Naive thymus-derived CD4-positive, alpha-beta T cell (primary cell): ENCODE data around the gene SERTM1. TPM values are rescaled to one million over a fixed set of nuclear protein-coding genes. Genes with fewer than 3 reads are reported as not detected.

Experiments used
- ATAC-seq: fragments of 150-1000 bp; cut with Tn5 transposase; 2 replicates; pipeline ENCODE4 v1.10.0; 2021; ENCODE audit warnings: mild to moderate bottlenecking, moderate library complexity
- CTCF ChIA-PET: fragments of 350-600 bp; sonication (Branson Sonifier 250); formaldehyde crosslinking; loops from one replicate; lab custom pipeline; 2021; ENCODE audit warnings: antibody characterized with exemption; lab: Charles Lee
- POLR2A ChIA-PET: fragments of 350-600 bp; sonication (Branson Sonifier 250); formaldehyde crosslinking; loops from one replicate; lab custom pipeline; 2021; ENCODE audit warnings: antibody characterized with exemption, inconsistent platforms; lab: Charles Lee
- DNase-seq, 9 donors: peaks; one replicate each; pipeline versions ENCODE4 v3.0.0 to v3.0.0-alpha.2; 2020 to 2022; ENCODE audit warnings: mixed read lengths in 1 of 9
- H3K27ac ChIP-seq: one replicate; pipeline ENCODE4 v1.7.0; 2013; ENCODE audit warnings: mild to moderate bottlenecking, low read depth, low read length, moderate library complexity
- H3K27me3 ChIP-seq, 2 donors: one replicate each; pipeline ENCODE4 v1.7.0; 2013; ENCODE audit warnings: low read length in 2 of 2, mild to moderate bottlenecking in 2 of 2, moderate library complexity in 2 of 2; ENCODE audit not compliant: control insufficient read depth in 2 of 2, insufficient read depth in 2 of 2
- H3K36me3 ChIP-seq, 3 experiments: 1 replicate in 2 of 3; 2 replicates in 1 of 3; pipeline ENCODE4 v1.7.0; 2013; ENCODE audit warnings: low read length in 3 of 3, mild to moderate bottlenecking in 3 of 3, moderate library complexity in 1 of 3; ENCODE audit not compliant: insufficient read depth in 3 of 3, control insufficient read depth in 2 of 3
- H3K4me1 ChIP-seq, 2 donors: one replicate each; pipeline ENCODE4 v1.7.0; 2013; ENCODE audit warnings: low read length in 2 of 2, mild to moderate bottlenecking in 2 of 2, moderate library complexity in 1 of 2; ENCODE audit not compliant: control insufficient read depth in 2 of 2, insufficient read depth in 2 of 2
- H3K4me3 ChIP-seq: 2 replicates; pipeline ENCODE4 v1.7.0; 2013; ENCODE audit warnings: mild to moderate bottlenecking, low read length
- H3K9me3 ChIP-seq, 3 experiments: 1 replicate in 2 of 3; 2 replicates in 1 of 3; pipeline ENCODE4 v1.7.0; 2013; ENCODE audit warnings: low read length in 3 of 3; ENCODE audit not compliant: control insufficient read depth in 2 of 3
- H3K27ac Mint-ChIP-seq, 9 donors: one replicate each; pipeline ENCODE4 v1.8.0; 2020 to 2022; ENCODE audit warnings: mixed read lengths in 9 of 9, mild to moderate bottlenecking in 8 of 9, moderate library complexity in 5 of 9, inconsistent platforms in 2 of 9
- H3K27me3 Mint-ChIP-seq, 5 donors: one replicate each; pipeline ENCODE4 v1.8.0; 2021 to 2022; ENCODE audit warnings: mixed read lengths in 5 of 5, mild to moderate bottlenecking in 1 of 5
- H3K36me3 Mint-ChIP-seq, 5 donors: one replicate each; pipeline ENCODE4 v1.8.0; 2020 to 2022; ENCODE audit warnings: mixed read lengths in 5 of 5, mild to moderate bottlenecking in 3 of 5, inconsistent platforms in 1 of 5
- H3K4me1 Mint-ChIP-seq, 7 donors: one replicate each; pipeline ENCODE4 v1.8.0; 2020 to 2022; ENCODE audit warnings: mixed read lengths in 7 of 7, mild to moderate bottlenecking in 3 of 7, inconsistent platforms in 1 of 7
- H3K4me3 Mint-ChIP-seq, 10 donors: one replicate each; pipeline ENCODE4 v1.8.0; 2020 to 2022; ENCODE audit warnings: mild to moderate bottlenecking in 10 of 10, mixed read lengths in 10 of 10, moderate library complexity in 6 of 10, inconsistent platforms in 2 of 10
- H3K9me3 Mint-ChIP-seq, 11 donors: one replicate each; pipeline ENCODE4 v1.8.0; 2020 to 2022; ENCODE audit warnings: mixed read lengths in 11 of 11, mild to moderate bottlenecking in 4 of 11, inconsistent platforms in 1 of 11, moderate library complexity in 1 of 11
- intact Hi-C, 2 donors: fragments of 100-400 bp; cut with micrococcal nuclease; formaldehyde crosslinking; loops; one replicate each; pipeline ENCODE4 v1.15.1; 2023
- polyA plus RNA-seq, 2 donors: library from polyadenylated mRNA; unstranded; fragments of 300-500 nt; fragmentation: Illumina TruSeq; gene quantifications; one replicate each; pipeline ENCODE4 v1.2.3, GENCODE V29; 2021
- total RNA-seq, 6 experiments: library from RNA in 5 of 6; stranded (reverse) in 5 of 6; gene quantifications; 1 replicate in 5 of 6; 2 replicates in 1 of 6; pipeline ENCODE4 v1.2.3 and lab custom pipeline; 2021 to 2026

Gene SERTM1
- total and polyA plus RNA-seq, 7 experiments from 2014 or later: not detected

DNA sequence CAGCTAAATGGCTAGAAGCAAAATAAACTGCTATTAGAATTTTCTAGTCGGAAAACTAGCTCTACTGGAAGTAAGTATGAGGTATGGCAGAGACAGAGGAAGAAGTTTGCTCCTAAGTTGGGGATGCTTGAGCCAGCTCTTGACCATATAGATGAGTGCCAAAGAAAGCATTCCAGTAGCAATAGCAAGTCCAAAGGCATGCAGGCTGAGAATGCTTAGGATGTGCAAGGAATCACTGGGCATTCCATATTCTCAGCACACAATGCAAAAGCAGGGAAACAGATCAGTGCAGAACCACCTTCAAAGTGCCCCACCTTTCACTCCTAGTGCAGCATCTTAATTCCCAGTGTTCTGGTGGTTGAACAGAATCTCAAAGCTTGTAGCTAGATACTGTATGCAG lies 32.9 kb downstream of the SERTM1 start:
- ChIA-PET CTCF (no interaction called here), POLR2A (no interaction called here)
- ATAC-seq (no peak), DNase-seq (no peak)
- no peak overlapping the region for H3K4me3 ChIP-seq
- H3K4me1 Mint-ChIP-seq: no peaks in the 10 kb centered on the region
- peaks cover 0 to 3% (median 0%) of the 10 kb centered on the region in 11 donors for H3K9me3 Mint-ChIP-seq
- H3K27ac ChIP-seq: no peak overlapping the region
- H3K4me1 ChIP-seq: no peaks in the 10 kb centered on the region
- H3K27me3 ChIP-seq: no peaks in the 10 kb centered on the region
- no peaks in the 10 kb centered on the region for H3K9me3 ChIP-seq
- H3K27ac Mint-ChIP-seq: no peak overlapping the region
- peaks cover 0 to 18% (median 8%) of the 10 kb centered on the region in 5 donors for H3K27me3 Mint-ChIP-seq
- peaks cover 0 to under 1% (median 0%) of the 10 kb centered on the region in 5 donors for H3K36me3 Mint-ChIP-seq
- intact Hi-C loops: no loop called here
- H3K36me3 ChIP-seq: no peaks in the 10 kb centered on the region
- no peak overlapping the region for H3K4me3 Mint-ChIP-seq

DNA sequence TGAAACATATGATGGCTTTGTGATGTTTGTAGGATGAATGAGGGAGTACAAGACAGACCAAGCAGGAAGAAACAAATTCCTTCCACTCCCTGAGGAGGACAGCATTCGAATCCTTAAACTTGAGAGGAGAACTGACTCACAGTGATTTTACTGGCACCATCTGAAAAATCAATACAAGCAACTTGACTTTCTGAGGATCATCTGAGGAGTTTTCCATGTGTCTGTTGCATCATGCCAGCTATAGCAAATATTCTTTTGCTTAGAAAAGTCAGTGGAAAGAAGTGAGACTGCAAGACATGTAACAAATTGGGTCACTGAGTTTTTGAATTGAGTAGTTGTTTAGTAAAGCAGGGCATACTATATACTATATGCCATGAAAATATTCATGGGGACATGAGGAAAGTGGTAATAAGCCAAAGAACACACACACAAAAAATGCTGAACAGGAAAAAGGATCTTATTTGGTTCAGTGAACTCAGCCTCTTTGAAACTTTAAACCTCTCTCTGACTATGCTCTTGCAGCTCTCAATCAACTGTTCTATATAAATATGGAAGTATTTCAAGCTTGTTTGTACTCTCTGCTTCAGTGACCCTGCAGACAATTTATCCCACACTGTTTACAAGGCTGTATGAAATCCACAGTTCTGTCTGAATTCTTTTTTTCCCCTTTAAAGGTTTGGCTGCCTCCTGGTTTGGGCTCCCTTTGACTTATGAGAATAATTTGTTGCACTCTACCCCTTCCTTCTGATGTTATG lies 35.5 kb downstream of the SERTM1 start:
- Mint-ChIP-seq H3K27me3 (peaks cover 8 to 30% (median 12%) of the 10 kb centered on the region in 5 donors), H3K4me1 (no peaks in the 10 kb centered on the region), H3K36me3 (peaks cover 0 to 7% (median 0%) of the 10 kb centered on the region in 5 donors), H3K4me3 (no peak overlapping the region), H3K27ac (no peak overlapping the region), H3K9me3 (peaks cover 0 to 6% (median 0%) of the 10 kb centered on the region in 11 donors)
- H3K27ac ChIP-seq: no peak overlapping the region
- ATAC-seq: no peak
- H3K4me1 ChIP-seq: no peaks in the 10 kb centered on the region
- intact Hi-C loops: no loop called here
- no peaks in the 10 kb centered on the region for H3K36me3 ChIP-seq
- H3K27me3 ChIP-seq: no peaks in the 10 kb centered on the region
- no peak for DNase-seq
- no peaks in the 10 kb centered on the region for H3K9me3 ChIP-seq
- ChIA-PET CTCF (no interaction called here), POLR2A (no interaction called here)
- H3K4me3 ChIP-seq: no peak overlapping the region

DNA sequence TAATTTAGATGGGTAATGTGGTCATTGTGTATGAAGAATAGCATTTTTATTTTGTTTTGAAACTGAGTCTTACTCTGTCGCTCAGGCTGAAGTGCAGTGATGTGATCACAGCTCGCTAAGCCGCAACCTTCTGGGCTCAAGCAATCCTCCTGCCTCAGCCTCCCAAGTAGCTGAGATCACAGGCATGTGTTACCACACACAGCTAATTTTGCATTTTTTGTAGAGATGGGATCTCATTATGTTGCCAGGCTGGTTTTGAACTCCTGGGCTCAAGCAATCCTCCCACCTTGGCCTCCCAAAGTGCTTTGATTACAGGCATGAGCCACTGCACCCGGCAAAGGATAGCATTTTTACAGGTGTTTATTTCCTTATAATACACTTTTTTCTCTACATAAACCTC lies 36.6 kb downstream of the SERTM1 start:
- intact Hi-C loops: no loop called here
- POLR2A ChIA-PET: no interaction called here
- Histone ChIP-seq H3K4me1 (no peaks in the 10 kb centered on the region), H3K27me3 (no peaks in the 10 kb centered on the region), H3K9me3 (no peaks in the 10 kb centered on the region), H3K27ac (no peak overlapping the region), H3K4me3 (no peak overlapping the region), H3K36me3 (no peaks in the 10 kb centered on the region)
- Mint-ChIP-seq H3K27ac (no peak overlapping the region), H3K4me3 (no peak overlapping the region), H3K36me3 (peaks cover 0 to 7% (median 0%) of the 10 kb centered on the region in 5 donors), H3K9me3 (peaks cover 0 to 6% (median 0%) of the 10 kb centered on the region in 11 donors), H3K27me3 (peaks cover 8 to 29% (median 9%) of the 10 kb centered on the region in 5 donors), H3K4me1 (no peaks in the 10 kb centered on the region)
- DNase-seq (no peak), ATAC-seq (no peak)
- CTCF ChIA-PET: no interaction called here

DNA sequence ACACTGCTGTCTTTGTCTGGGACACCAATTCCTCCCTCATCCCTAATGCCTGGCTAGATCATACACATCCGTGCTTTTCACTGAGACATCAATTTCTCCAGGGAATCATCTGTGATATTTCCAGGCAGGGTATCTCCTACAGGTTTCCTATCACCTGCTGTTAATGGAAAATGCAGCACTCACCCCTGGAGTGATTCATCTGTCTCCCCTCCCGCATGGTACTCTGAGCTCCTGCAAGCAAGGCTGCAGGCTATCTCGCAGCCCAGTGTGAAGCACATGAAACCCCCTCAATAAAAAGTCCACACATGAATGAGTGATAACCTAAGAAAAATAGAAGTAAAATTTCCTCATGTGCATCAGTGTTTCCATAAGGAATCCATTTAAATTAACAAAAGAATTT lies 38.5 kb downstream of the SERTM1 start:
- Histone ChIP-seq H3K36me3 (no peaks in the 10 kb centered on the region), H3K4me1 (no peaks in the 10 kb centered on the region), H3K4me3 (no peak overlapping the region), H3K27ac (no peak overlapping the region), H3K27me3 (no peaks in the 10 kb centered on the region), H3K9me3 (no peaks in the 10 kb centered on the region)
- CTCF ChIA-PET: no interaction called here
- H3K27me3 Mint-ChIP-seq: peaks cover 11 to 36% (median 15%) of the 10 kb centered on the region in 5 donors
- peaks cover 0 to 6% (median 0%) of the 10 kb centered on the region in 11 donors for H3K9me3 Mint-ChIP-seq
- no peaks in the 10 kb centered on the region for H3K4me1 Mint-ChIP-seq
- no peak for ATAC-seq
- POLR2A ChIA-PET: no interaction called here
- DNase-seq: no peak
- no peak overlapping the region for H3K4me3 Mint-ChIP-seq
- intact Hi-C loops: no loop called here
- no peak overlapping the region for H3K27ac Mint-ChIP-seq
- H3K36me3 Mint-ChIP-seq: peaks cover 0 to 7% (median 0%) of the 10 kb centered on the region in 5 donors

DNA sequence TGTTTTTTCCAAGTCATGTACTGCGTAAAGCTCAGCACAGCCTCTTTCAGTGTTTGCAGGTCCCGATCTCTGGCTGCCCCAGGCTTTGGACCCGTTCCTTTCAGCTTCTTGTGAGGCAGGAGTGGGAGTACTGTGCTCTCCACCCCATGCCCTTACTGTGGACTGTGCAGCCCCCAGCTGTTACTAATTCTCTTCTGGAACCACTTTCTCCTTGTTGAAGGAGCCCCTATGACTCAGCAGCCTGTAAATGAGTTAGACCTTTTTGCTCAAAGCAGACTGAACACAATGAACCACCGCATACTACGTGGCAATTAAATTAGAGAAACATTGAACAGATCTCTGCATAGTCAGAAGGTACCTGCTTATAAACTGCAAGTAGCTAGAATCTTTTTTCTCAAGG lies 39.0 kb downstream of the SERTM1 start:
- Mint-ChIP-seq H3K9me3 (peaks cover 0 to 6% (median 0%) of the 10 kb centered on the region in 11 donors), H3K27ac (no peak overlapping the region), H3K27me3 (peaks cover 11 to 36% (median 20%) of the 10 kb centered on the region in 5 donors), H3K4me1 (no peaks in the 10 kb centered on the region), H3K4me3 (no peak overlapping the region), H3K36me3 (peaks cover 0 to 7% (median 0%) of the 10 kb centered on the region in 5 donors)
- POLR2A ChIA-PET: no interaction called here
- CTCF ChIA-PET: no interaction called here
- intact Hi-C loops: no loop called here
- ATAC-seq (no peak), DNase-seq (no peak)
- H3K4me1 ChIP-seq: no peaks in the 10 kb centered on the region
- no peaks in the 10 kb centered on the region for H3K27me3 ChIP-seq
- H3K36me3 ChIP-seq: no peaks in the 10 kb centered on the region
- H3K9me3 ChIP-seq: no peaks in the 10 kb centered on the region
- H3K4me3 ChIP-seq: no peak overlapping the region
- H3K27ac ChIP-seq: no peak overlapping the region

DNA sequence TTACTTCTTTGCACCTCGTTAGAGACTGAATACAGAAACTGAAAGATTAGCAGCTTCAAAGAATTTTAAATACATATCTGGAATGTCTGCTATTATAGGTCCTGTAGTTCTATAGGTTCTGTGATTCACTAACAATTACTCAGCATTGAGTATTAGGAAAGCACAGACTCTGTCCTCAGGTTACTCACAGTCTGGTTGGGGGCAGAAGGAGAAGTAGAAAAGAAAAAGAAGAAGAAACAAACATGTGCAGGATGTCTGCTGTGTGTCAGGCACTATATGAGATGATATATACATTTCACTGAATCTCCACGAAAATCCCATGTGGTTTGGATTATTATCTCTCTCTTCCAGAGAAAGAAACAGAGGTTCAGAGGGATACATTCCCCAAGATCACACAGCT lies 40.1 kb downstream of the SERTM1 start:
- Histone ChIP-seq H3K36me3 (no peaks in the 10 kb centered on the region), H3K27ac (no peak overlapping the region), H3K4me3 (no peak overlapping the region), H3K9me3 (no peaks in the 10 kb centered on the region), H3K4me1 (no peaks in the 10 kb centered on the region), H3K27me3 (no peaks in the 10 kb centered on the region)
- H3K9me3 Mint-ChIP-seq: peaks cover 0 to 6% (median 0%) of the 10 kb centered on the region in 11 donors
- peaks cover 11 to 39% (median 23%) of the 10 kb centered on the region in 5 donors for H3K27me3 Mint-ChIP-seq
- H3K4me3 Mint-ChIP-seq: no peak overlapping the region
- ChIA-PET CTCF (interaction anchor here (0.8 kb wide), 1 partner anchor 23 kb away, joined by 3 read pairs; no protein-coding TSS in a partner anchor), POLR2A (no interaction called here)
- ATAC-seq: no peak
- H3K4me1 Mint-ChIP-seq: no peaks in the 10 kb centered on the region
- H3K36me3 Mint-ChIP-seq: peaks cover 0 to 7% (median 0%) of the 10 kb centered on the region in 5 donors
- H3K27ac Mint-ChIP-seq: no peak overlapping the region
- DNase-seq: no peak
- intact Hi-C loops: no loop called here

DNA sequence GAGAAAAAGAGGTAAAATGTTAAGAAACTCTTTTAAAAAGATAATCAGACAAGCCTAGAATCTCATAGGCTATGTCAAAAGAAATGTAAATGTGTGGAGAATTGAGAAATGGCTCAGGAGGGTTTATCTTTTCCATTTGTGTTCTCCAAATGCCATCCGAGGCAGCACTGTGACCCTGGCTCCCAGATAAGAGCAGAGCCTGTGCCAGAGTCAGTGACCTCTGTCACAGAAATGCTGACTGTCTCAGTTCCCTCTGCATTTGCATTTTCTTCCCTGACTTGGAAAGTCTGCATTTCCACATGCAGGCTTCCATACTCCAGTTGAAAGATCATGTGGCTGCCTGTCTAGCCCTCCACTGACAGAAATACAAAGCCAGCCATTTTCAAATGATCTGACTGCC lies 42.0 kb downstream of the SERTM1 start:
- ATAC-seq (no peak), DNase-seq (no peak)
- CTCF ChIA-PET: no interaction called here
- Mint-ChIP-seq H3K27ac (no peak overlapping the region), H3K9me3 (peaks cover 0 to 6% (median 0%) of the 10 kb centered on the region in 11 donors), H3K36me3 (peaks cover 0 to 7% (median 0%) of the 10 kb centered on the region in 5 donors), H3K27me3 (peaks cover 7 to 53% (median 34%) of the 10 kb centered on the region in 5 donors), H3K4me1 (no peaks in the 10 kb centered on the region), H3K4me3 (no peak overlapping the region)
- POLR2A ChIA-PET: no interaction called here
- Histone ChIP-seq H3K27ac (no peak overlapping the region), H3K4me3 (no peak overlapping the region), H3K4me1 (no peaks in the 10 kb centered on the region), H3K27me3 (no peaks in the 10 kb centered on the region), H3K36me3 (no peaks in the 10 kb centered on the region), H3K9me3 (no peaks in the 10 kb centered on the region)
- intact Hi-C loops: no loop called here
